ENCODE data around the gene ERRFI1. TPM values are rescaled to one million over a fixed set of nuclear protein-coding genes. Genes with fewer than 3 reads are reported as not detected.

Gene ERRFI1
- total and polyA plus RNA-seq, 10 of the 15 experiments (the other 5 are each of a cell fraction or from before 2014, with no cell fraction given) = 0.90 to 6.5 (median 3.1) TPM

GRCh38 chr1:7975212-7975865, 50.8 kb downstream of the ERRFI1 start:
- in situ Hi-C loops (cut with MboI) (no loop called here), intact Hi-C loops (cut with micrococcal nuclease; ENCODE audit: unreplicated experiment) (no loop called here)
- POLR2A ChIA-PET = interaction anchor here (0.6 to 1.1 kb wide), 8 partner anchors 9 to 1334 kb away, joined by 3 to 5 read pairs (median 3); partner anchors contain the start of gene PARK7
- RAD21 ChIA-PET (ENCODE audit: unreplicated experiment) = interaction anchor here (0.6 to 2.1 kb wide), 11 partner anchors 13 to 375 kb away, joined by 3 to 8 read pairs (median 4); no protein-coding TSS in a partner anchor
- H3K4me2 ChIP-seq (ENCODE audit: control insufficient read depth, insufficient read depth) = no peak overlapping the region
- H2AFZ ChIP-seq (ENCODE audit: control insufficient read depth, low read depth, low read length) = no peak overlapping the region
- H3K4me1 ChIP-seq (ENCODE audit: control insufficient read depth, insufficient read depth, low read length) = no peaks in the 10 kb centered on the region
- 77% methylated on average over 8 of the region's 8 CpGs for WGBS (ENCODE audit: insufficient coverage, insufficient replicate concordance, low lambda C conversion rate, missing lambda C conversion rate)
- no peak overlapping the region for H3K27ac ChIP-seq (ENCODE audit: control insufficient read depth, insufficient read depth)
- no peaks in the 10 kb centered on the region for H3K9me3 ChIP-seq (replicated peaks; ENCODE audit: control insufficient read depth, insufficient read depth, low read length)
- H3K27me3 ChIP-seq (replicated peaks in 1 of 2; ENCODE audit: control insufficient read depth in 2 of 2, insufficient read depth in 2 of 2, low read length in 1 of 2) = no peaks in the 10 kb centered on the region
- no TSS peak for BruUV-seq (replicated peaks)
- ATAC-seq = peak; percentile 94
- no peaks in the 10 kb centered on the region for H3K79me2 ChIP-seq (ENCODE audit: control insufficient read depth, insufficient read depth, low read length)
- SMC1A ChIA-PET (ENCODE audit: uncharacterized antibody, unreplicated experiment) = interaction anchor here (0.6 to 7.0 kb wide), 13 partner anchors 8 to 841 kb away, joined by 3 to 79 read pairs (median 3); no protein-coding TSS in a partner anchor
- no peak for DNase-seq (ENCODE audit: low read depth, low spot score)
- H3K4me3 ChIP-seq = no peak overlapping the region
- no peak overlapping the region for H3K9ac ChIP-seq (ENCODE audit: control insufficient read depth, insufficient read depth, low read length)
- no peak for FAIRE-seq
- no peaks in the 10 kb centered on the region for H4K20me1 ChIP-seq (ENCODE audit: control insufficient read depth, insufficient read depth)
- TF ChIP-seq YBX1 (IDR thresholded peaks at IDR 0.05) (no peak), RCOR1 (conservative IDR thresholded peaks at IDR 0.05; ENCODE audit: low read depth, low read length) (no peak), BMI1 (IDR thresholded peaks at IDR 0.05; ENCODE audit: borderline replicate concordance) (no peak), NR2F1 (conservative IDR thresholded peaks at IDR 0.05) (no peak), RUNX3 (IDR thresholded peaks at IDR 0.05; ENCODE audit: low read length) (peak; percentile 32; the same call in 1 of the 2 replicates), RAD21 (IDR thresholded peaks at IDR 0.05; ENCODE audit: insufficient read depth, low read depth, low read length) (peak; percentile 58), IKZF2 (IDR thresholded peaks at IDR 0.05) (0 out of 4 replicates have a peak, but pooled peaks of 1 of the 2 experiments have one; percentile 11), POU2F2 (IDR thresholded peaks at IDR 0.05; ENCODE audit: borderline replicate concordance, low read depth, low read length) (peak; percentile 54; the same call in 1 of the 3 replicates), SMC3 (IDR thresholded peaks at IDR 0.05; ENCODE audit: borderline replicate concordance, low read length) (peak; percentile 19; the same call in 1 of the 2 replicates), SUZ12 (IDR thresholded peaks at IDR 0.05; ENCODE audit: unreplicated experiment) (no peak), TBL1XR1 (IDR thresholded peaks at IDR 0.05; ENCODE audit: low read depth, low read length) (no peak), CTCF (IDR thresholded peaks at IDR 0.05 in 2 of 3, conservative IDR thresholded peaks at IDR 0.05 in 1 of 3; ENCODE audit: control insufficient read depth in 2 of 3, extremely low read depth in 1 of 3, insufficient read depth in 1 of 3, low read depth in 3 of 3, low read length in 3 of 3) (peak; percentile 72 to 81 (median 73))
- CTCF ChIA-PET = interaction anchor here (0.6 to 13.3 kb wide), 34 partner anchors 9 to 936 kb away, joined by 3 to 263 read pairs (median 4); partner anchors contain the start of gene TNFRSF9
- H3K36me3 ChIP-seq (ENCODE audit: control insufficient read depth in 2 of 2, insufficient read depth in 2 of 2, low read length in 1 of 2) = peaks cover 11 to 36% of the 10 kb centered on the region in 2 experiments

Measured in GM12878 (cell line).